ENCODE data around the gene LPP. TPM values are rescaled to one million over a fixed set of nuclear protein-coding genes. Genes with fewer than 3 reads are reported as not detected.

Gene LPP
- total and polyA plus RNA-seq, 9 of the 15 experiments (the other 6 are each of a cell fraction or from before 2014, with no cell fraction given) = 0.07 to 0.18 TPM; not detected in 7

GRCh38 chr3:188394623-188395022 is 240.7 kb downstream of the LPP start:
- POLR2A ChIA-PET = interaction anchor here (0.6 kb wide), 1 partner anchor 1273 kb away, joined by 3 read pairs; no protein-coding TSS in a partner anchor
- DNase-seq (ENCODE audit: extremely low read depth in 1 of 4, low spot score in 3 of 4) = no peak
- 0% methylated on average over 1 of the region's 1 CpG for WGBS (ENCODE audit: insufficient coverage, low coverage, missing lambda C conversion rate)
- no peaks in the 10 kb centered on the region for H3K9me1 ChIP-seq (ENCODE audit: control insufficient read depth, insufficient read depth, low read length)
- no peak overlapping the region for H3K4me2 ChIP-seq (ENCODE audit: insufficient read depth, low read length)
- H3K27ac ChIP-seq (ENCODE audit: extremely low read depth, low read depth, low read length) = no peak overlapping the region
- H4K20me1 ChIP-seq (replicated peaks; ENCODE audit: control insufficient read depth, insufficient read depth, low read length) = no peaks in the 10 kb centered on the region
- no peaks in the 10 kb centered on the region for H3K79me2 ChIP-seq (ENCODE audit: control insufficient read depth, insufficient read depth, low read length)
- no peak overlapping the region for H3K4me3 ChIP-seq
- no peaks in the 10 kb centered on the region for H3K4me1 ChIP-seq (replicated peaks in 1 of 2; ENCODE audit: control insufficient read depth in 2 of 2, insufficient read depth in 2 of 2, low read length in 2 of 2)
- CTCF ChIA-PET (ENCODE audit: low intra/inter-chr PET ratio) = no interaction called here
- intact Hi-C loops (cut with micrococcal nuclease) = no loop called here
- H2AFZ ChIP-seq (ENCODE audit: low read depth, low read length) = no peak overlapping the region
- no TSS peak for BruUV-seq (replicated peaks)
- TF ChIP-seq SRSF9 (IDR thresholded peaks at IDR 0.05; ENCODE audit: borderline replicate concordance, low read depth, low read length) = no peak
- no peak for TF ChIP-seq ZNF134 (CRISPR knock-in tag; conservative IDR thresholded peaks at IDR 0.05)
- TF ChIP-seq ARID1B (IDR thresholded peaks at IDR 0.05) = no peak
- TF ChIP-seq ZFP1 (CRISPR knock-in tag; IDR thresholded peaks at IDR 0.05) = no peak
- TF ChIP-seq ZNF24 (IDR thresholded peaks at IDR 0.05) = no peak
- no peak for TF ChIP-seq CREB5 (CRISPR knock-in tag; IDR thresholded peaks at IDR 0.05)
- no peak for TF ChIP-seq CREBBP (IDR thresholded peaks at IDR 0.05; ENCODE audit: low read depth, low read length)
- no peak for TF ChIP-seq MYNN (IDR thresholded peaks at IDR 0.05)
- TF ChIP-seq MYNN (CRISPR knock-in tag; IDR thresholded peaks at IDR 0.05) = no peak
- no peak for TF ChIP-seq HSF4 (CRISPR knock-in tag; IDR thresholded peaks at IDR 0.05; ENCODE audit: borderline replicate concordance)
- no peak for TF ChIP-seq ZNF23 (CRISPR knock-in tag; IDR thresholded peaks at IDR 0.05)
- TF ChIP-seq RNF2 (IDR thresholded peaks at IDR 0.05) = no peak
- no peak for TF ChIP-seq POLR2G (IDR thresholded peaks at IDR 0.05; ENCODE audit: low read depth, low read length)
- no peak for TF ChIP-seq ARID4B (CRISPR knock-in tag; IDR thresholded peaks at IDR 0.05)
- H3K9ac ChIP-seq (ENCODE audit: insufficient read depth in 1 of 2, low read depth in 2 of 2, low read length in 2 of 2) = no peak overlapping the region
- no peak for FAIRE-seq
- H3K27me3 ChIP-seq (ENCODE audit: control insufficient read depth in 2 of 2, insufficient read depth in 2 of 2, low read length in 2 of 2) = no peaks in the 10 kb centered on the region
- no peaks in the 10 kb centered on the region for H3K9me3 ChIP-seq (replicated peaks; ENCODE audit: control insufficient read depth, insufficient read depth, low read depth, low read length)
- no peak for ATAC-seq
- in situ Hi-C loops (cut with MboI) = no loop called here
- no peaks in the 10 kb centered on the region for H3K36me3 ChIP-seq (ENCODE audit: control insufficient read depth, insufficient read depth, low read length)

Data from K562 (cell line).